Endothelial cell of umbilical vein (primary cell): Measurements from ENCODE around the gene LRRC28.

Experiments used
- CTCF ChIP-seq, 2 donors: IDR thresholded peaks; 1 replicate in 1 of 2; 2 replicates in 1 of 2; pipeline ENCODE4 v1.5.1; 2011; ENCODE audit warnings: low read length in 2 of 2, mild to moderate bottlenecking in 2 of 2, moderate library complexity in 2 of 2, control low read depth in 1 of 2, inconsistent platforms in 1 of 2, low read depth in 1 of 2; ENCODE audit not compliant: insufficient read depth in 1 of 2; ENCODE audit errors: extremely low read depth in 1 of 2
- EZH2 ChIP-seq: IDR thresholded peaks from 2 replicates; pipeline ENCODE4 v1.6.1; 2012; ENCODE audit warnings: borderline replicate concordance, low read depth, mild to moderate bottlenecking, moderate library complexity, low read length, inconsistent platforms; ENCODE audit not compliant: severe bottlenecking
- POLR2AphosphoS5 ChIP-seq: IDR thresholded peaks from 2 replicates; pipeline ENCODE4 v1.6.1; 2012; ENCODE audit warnings: low read depth, mild to moderate bottlenecking, control low read depth, low read length, moderate library complexity; ENCODE audit not compliant: insufficient read depth

GRCh38 chr15:99406716-99407487, 155.6 kb downstream of the LRRC28 start:
- no peak for TF ChIP-seq EZH2
- no peak for TF ChIP-seq CTCF (IDR thresholded peaks at IDR 0.05; ENCODE audit: extremely low read depth in 1 of 2, insufficient read depth in 1 of 2, low read depth in 1 of 2, low read length in 2 of 2)
- TF ChIP-seq POLR2AphosphoS5, result no peak
